Left ventricle myocardium inferior (tissue), 1 donor: Measurements from ENCODE around the gene NCK2. TPM values are rescaled to one million over a fixed set of nuclear protein-coding genes. Genes with fewer than 3 reads are reported as not detected.

Experiments
- DNase-seq: peaks from one replicate; pipeline ENCODE4 v3.0.0-alpha.2; 2020
- H3K27ac ChIP-seq: fragments of 200-600 bp; replicated peaks from 2 replicates; pipeline ENCODE4 v1.8.0; 2021
- H3K27me3 ChIP-seq: fragments of 200-600 bp; 2 replicates; pipeline ENCODE4 v1.8.0; 2021; ENCODE audit warnings: low read depth
- H3K36me3 ChIP-seq: fragments of 200-600 bp; 2 replicates; pipeline ENCODE4 v1.8.0; 2021
- H3K4me1 ChIP-seq: fragments of 200-600 bp; 2 replicates; pipeline ENCODE4 v1.8.0; 2021
- H3K4me3 ChIP-seq: fragments of 200-600 bp; 2 replicates; pipeline ENCODE4 v1.8.0; 2021; ENCODE audit warnings: mild to moderate bottlenecking, moderate library complexity
- H3K9me3 ChIP-seq: fragments of 200-600 bp; replicated peaks from 2 replicates; pipeline ENCODE4 v1.8.0; 2021
- CTCF ChIP-seq: fragments of 200-600 bp; IDR thresholded peaks from 2 replicates; pipeline ENCODE4 v1.8.0; 2021; ENCODE audit warnings: antibody characterized with exemption, mild to moderate bottlenecking, borderline replicate concordance
- intact Hi-C: fragments of 100-400 bp; cut with micrococcal nuclease; formaldehyde crosslinking; loops from one replicate; pipeline ENCODE4 v1.11.0; 2022
- total RNA-seq: library from RNA; stranded (reverse); fragmentation: NEBNext Ultra II Directional; extraction: Animal tissue kit (Norgen Biotek cat#: 25700); gene quantifications from one replicate; pipeline ENCODE4 v1.2.1, GENCODE V29; 2021
- donor health status: DM: no; HTN: yes; CAD: no; lungs with severe emphysema.

The NCK2 gene
- total RNA-seq, 1 donor from 2014 or later: 24.7 TPM

- intact Hi-C loops: no loop called here
- H3K36me3 ChIP-seq: no peaks in the 10 kb centered on the region
- H3K4me1 ChIP-seq: no peaks in the 10 kb centered on the region
- no peak for DNase-seq
- H3K27ac ChIP-seq: no peak overlapping the region
- no peak overlapping the region for H3K4me3 ChIP-seq
- peaks cover 2% of the 10 kb centered on the region for H3K9me3 ChIP-seq
- no peak for TF ChIP-seq CTCF
- H3K27me3 ChIP-seq: no peaks in the 10 kb centered on the region
Observed at GRCh38 chr2:105721991-105722511, 22.7 kb upstream of the NCK2 start.

GRCh38 chr2:105722726-105723297 lies 21.9 kb upstream of the NCK2 start:
- Histone ChIP-seq H3K4me3 (no peak overlapping the region), H3K36me3 (no peaks in the 10 kb centered on the region), H3K4me1 (no peaks in the 10 kb centered on the region), H3K27me3 (no peaks in the 10 kb centered on the region), H3K27ac (no peak overlapping the region), H3K9me3 (peaks cover 9% of the 10 kb centered on the region)
- no peak for TF ChIP-seq CTCF
- intact Hi-C loops: no loop called here
- no peak for DNase-seq

- Histone ChIP-seq H3K36me3 (no peaks in the 10 kb centered on the region), H3K9me3 (peaks cover 9% of the 10 kb centered on the region), H3K4me1 (no peaks in the 10 kb centered on the region), H3K4me3 (no peak overlapping the region), H3K27ac (no peak overlapping the region), H3K27me3 (no peaks in the 10 kb centered on the region)
- DNase-seq: no peak
- TF ChIP-seq CTCF: no peak
- intact Hi-C loops: no loop called here
Observed at GRCh38 chr2:105723431-105723830, 21.3 kb upstream of the NCK2 start.

GRCh38 chr2:105725388-105725787 lies 19.3 kb upstream of the NCK2 start:
- H3K36me3 ChIP-seq: no peaks in the 10 kb centered on the region
- H3K27ac ChIP-seq: no peak overlapping the region
- no peaks in the 10 kb centered on the region for H3K27me3 ChIP-seq
- H3K4me3 ChIP-seq: no peak overlapping the region
- intact Hi-C loops: no loop called here
- no peaks in the 10 kb centered on the region for H3K4me1 ChIP-seq
- peaks cover 18% of the 10 kb centered on the region for H3K9me3 ChIP-seq
- TF ChIP-seq CTCF: no peak
- no peak for DNase-seq

GRCh38 chr2:105730170-105730569 lies 14.5 kb upstream of the NCK2 start:
- intact Hi-C loops: loop anchor here (5.0 kb wide), 1 partner anchor 48 kb away; no protein-coding TSS in a partner anchor
- H3K4me3 ChIP-seq: no peak overlapping the region
- TF ChIP-seq CTCF: no peak

More at GRCh38 chr2:105730170-105730569, 14.5 kb upstream of the NCK2 start:
- Histone ChIP-seq H3K4me1 (peaks cover 37% of the 10 kb centered on the region), H3K36me3 (no peaks in the 10 kb centered on the region), H3K27me3 (no peaks in the 10 kb centered on the region), H3K9me3 (peaks cover 21% of the 10 kb centered on the region), H3K27ac (no peak overlapping the region)
- no peak for DNase-seq
